Measurements from ENCODE around the gene PDZD2.

DNA sequence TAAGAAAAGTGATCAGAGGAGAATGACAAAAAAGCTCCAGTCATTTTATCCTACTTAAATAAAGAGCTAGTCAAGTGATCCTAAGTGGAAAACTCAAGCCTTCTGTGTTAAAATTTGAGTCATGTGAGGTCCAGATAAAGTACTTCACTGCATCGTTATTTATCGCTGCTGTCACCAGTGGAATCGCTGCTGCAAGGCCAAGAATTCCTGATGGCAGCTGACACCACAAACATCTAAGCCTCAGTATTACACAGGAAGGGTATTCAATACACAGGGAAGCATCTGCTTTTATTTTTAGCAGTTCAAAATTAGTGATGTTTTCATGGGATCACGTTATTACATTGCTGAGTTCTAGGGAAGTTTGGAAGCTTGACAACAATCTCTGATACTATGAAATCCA, 344.9 kb downstream of the PDZD2 start:
- TF ChIP-seq POLR2A (IDR thresholded peaks at IDR 0.05) = no peak
- TF ChIP-seq CTCF (IDR thresholded peaks at IDR 0.05) = no peak
- TF ChIP-seq POLR2AphosphoS5 (IDR thresholded peaks at IDR 0.05) = no peak

Measured in stomach (tissue), 4 donors.